Measurements from ENCODE around the gene ZNF354B. TPM values are rescaled to one million over a fixed set of nuclear protein-coding genes. Genes with fewer than 3 reads are reported as not detected.

The ZNF354B gene
- total and polyA plus RNA-seq, 2 of the 13 experiments (the other 11 are each of a cell fraction or from before 2014, with no cell fraction given) = 7.8 to 10.3 TPM

DNA sequence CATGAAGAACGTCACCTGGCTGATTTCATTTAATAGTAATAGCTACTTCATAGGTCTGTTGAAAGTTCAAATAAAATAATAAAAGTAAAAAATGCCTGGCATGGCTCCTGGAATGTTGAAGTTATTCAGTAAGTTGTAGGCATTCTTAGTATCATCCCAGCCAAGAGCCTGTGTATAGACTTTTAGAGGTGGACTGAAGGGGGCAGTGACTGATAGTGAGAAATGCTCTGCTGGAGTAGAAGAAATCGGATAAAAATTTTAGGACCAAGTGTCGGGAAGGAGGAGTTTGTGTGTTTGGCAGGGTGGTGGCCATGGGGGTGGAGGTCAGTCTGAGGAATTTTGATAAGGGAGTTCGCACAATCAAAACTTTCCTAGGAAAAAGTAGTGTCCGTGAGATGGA, 39.5 kb downstream of the ZNF354B start:
- Histone ChIP-seq H3K36me3 (replicated peaks in 1 of 2; ENCODE audit: control insufficient read depth in 1 of 2, insufficient read depth in 2 of 2, low read length in 2 of 2) (no peaks in the 10 kb centered on the region), H3K79me2 (ENCODE audit: insufficient read depth, low read length) (no peaks in the 10 kb centered on the region), H4K20me1 (ENCODE audit: insufficient read depth, low read length) (no peaks in the 10 kb centered on the region), H3K27me3 (ENCODE audit: control insufficient read depth in 1 of 2, insufficient read depth in 2 of 2, low read length in 2 of 2) (no peaks in the 10 kb centered on the region), H3K4me2 (ENCODE audit: low read depth, low read length) (no peak overlapping the region), H3K4me1 (ENCODE audit: insufficient read depth, low read length) (peaks cover 12% of the 10 kb centered on the region), H2AFZ (ENCODE audit: low read length) (no peak overlapping the region), H3K9ac (ENCODE audit: insufficient read depth, low read depth, low read length) (no peak overlapping the region), H3K4me3 (replicated peaks in 1 of 3; ENCODE audit: insufficient read depth in 1 of 3, low read depth in 2 of 3, low read length in 3 of 3) (no peak overlapping the region), H3K27ac (ENCODE audit: extremely low read length, insufficient read depth, low read length) (no peak overlapping the region), H3K9me3 (ENCODE audit: low read length) (peaks cover 44% of the 10 kb centered on the region)
- intact Hi-C loops (cut with micrococcal nuclease; ENCODE audit: unreplicated experiment) = no loop called here
- ChIA-PET CTCF (ENCODE audit: low intra/inter-chr PET ratio, low total read pairs) (no interaction called here), POLR2A (no interaction called here)
- no peak for FAIRE-seq
- no TSS peak for BruUV-seq (replicated peaks)
- no peak for ATAC-seq
- 71% methylated on average over 5 of the region's 5 CpGs for WGBS (ENCODE audit: low lambda C conversion rate)
- in situ Hi-C loops (cut with HindIII; ENCODE audit: extremely low pct_ligation_motif_present, low pct_unique_long_range_greater_than_20kb) = no loop called here
- TF ChIP-seq, protein P1, sequence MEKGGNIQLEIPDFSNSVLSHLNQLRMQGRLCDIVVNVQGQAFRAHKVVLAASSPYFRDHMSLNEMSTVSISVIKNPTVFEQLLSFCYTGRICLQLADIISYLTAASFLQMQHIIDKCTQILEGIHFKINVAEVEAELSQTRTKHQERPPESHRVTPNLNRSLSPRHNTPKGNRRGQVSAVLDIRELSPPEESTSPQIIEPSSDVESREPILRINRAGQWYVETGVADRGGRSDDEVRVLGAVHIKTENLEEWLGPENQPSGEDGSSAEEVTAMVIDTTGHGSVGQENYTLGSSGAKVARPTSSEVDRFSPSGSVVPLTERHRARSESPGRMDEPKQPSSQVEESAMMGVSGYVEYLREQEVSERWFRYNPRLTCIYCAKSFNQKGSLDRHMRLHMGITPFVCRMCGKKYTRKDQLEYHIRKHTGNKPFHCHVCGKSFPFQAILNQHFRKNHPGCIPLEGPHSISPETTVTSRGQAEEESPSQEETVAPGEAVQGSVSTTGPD (CRISPR knock-in tag; IDR thresholded peaks at IDR 0.05) = no peak
- no peak for TF ChIP-seq SP2 (CRISPR knock-in tag; IDR thresholded peaks at IDR 0.05)
- no peak for TF ChIP-seq KMT2B (CRISPR knock-in tag; IDR thresholded peaks at IDR 0.05)
- TF ChIP-seq, protein P2, sequence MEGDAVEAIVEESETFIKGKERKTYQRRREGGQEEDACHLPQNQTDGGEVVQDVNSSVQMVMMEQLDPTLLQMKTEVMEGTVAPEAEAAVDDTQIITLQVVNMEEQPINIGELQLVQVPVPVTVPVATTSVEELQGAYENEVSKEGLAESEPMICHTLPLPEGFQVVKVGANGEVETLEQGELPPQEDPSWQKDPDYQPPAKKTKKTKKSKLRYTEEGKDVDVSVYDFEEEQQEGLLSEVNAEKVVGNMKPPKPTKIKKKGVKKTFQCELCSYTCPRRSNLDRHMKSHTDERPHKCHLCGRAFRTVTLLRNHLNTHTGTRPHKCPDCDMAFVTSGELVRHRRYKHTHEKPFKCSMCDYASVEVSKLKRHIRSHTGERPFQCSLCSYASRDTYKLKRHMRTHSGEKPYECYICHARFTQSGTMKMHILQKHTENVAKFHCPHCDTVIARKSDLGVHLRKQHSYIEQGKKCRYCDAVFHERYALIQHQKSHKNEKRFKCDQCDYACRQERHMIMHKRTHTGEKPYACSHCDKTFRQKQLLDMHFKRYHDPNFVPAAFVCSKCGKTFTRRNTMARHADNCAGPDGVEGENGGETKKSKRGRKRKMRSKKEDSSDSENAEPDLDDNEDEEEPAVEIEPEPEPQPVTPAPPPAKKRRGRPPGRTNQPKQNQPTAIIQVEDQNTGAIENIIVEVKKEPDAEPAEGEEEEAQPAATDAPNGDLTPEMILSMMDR (CRISPR knock-in tag; IDR thresholded peaks at IDR 0.05) = peak; percentile 18; the same call in 1 of the 2 replicates
- TF ChIP-seq ZEB1 (IDR thresholded peaks at IDR 0.05; ENCODE audit: insufficient replicate concordance, low read depth) = no peak
- no peak for TF ChIP-seq MZF1 (CRISPR knock-in tag; IDR thresholded peaks at IDR 0.05; ENCODE audit: borderline replicate concordance)
- DNase-seq (ENCODE audit: low spot score) = no peak

Measured in HepG2 (cell line).